MM.1S (cell line): ENCODE measurements around the gene NCOA1.
"Not testable (repeated sequence)": the region's sequence is repeated elsewhere in the genome, so short reads cannot be mapped to it uniquely, and the experiment has no call there.

Experiments used
- DNase-seq: peaks from one replicate; pipeline ENCODE4 v3.0.0-alpha.2; 2015
- H2AFZ ChIP-seq: fragments of 300-600 bp; sonication (generic); 2 replicates; pipeline ENCODE4 v1.6.0; 2016; ENCODE audit warnings: antibody characterized with exemption, low read length
- H3F3A ChIP-seq: fragments of 300-600 bp; sonication (generic); 2 replicates; pipeline ENCODE4 v1.6.1; 2016; ENCODE audit warnings: mild to moderate bottlenecking, antibody characterized with exemption, low read length, moderate library complexity, mixed read lengths; ENCODE audit not compliant: insufficient read depth
- H3K27ac ChIP-seq: fragments of 300-600 bp; sonication (generic); 2 replicates; pipeline ENCODE4 v1.5.1; 2016; ENCODE audit warnings: mild to moderate bottlenecking, low read length
- H3K27me3 ChIP-seq: fragments of 300-600 bp; sonication (generic); replicated peaks from 2 replicates; pipeline ENCODE4 v1.6.0; 2016; ENCODE audit warnings: low read length; ENCODE audit not compliant: insufficient read depth
- H3K36me3 ChIP-seq: fragments of 300-600 bp; sonication (generic); replicated peaks from 2 replicates; pipeline ENCODE4 v1.6.1; 2016; ENCODE audit warnings: mild to moderate bottlenecking, low read length, mixed read lengths; ENCODE audit not compliant: insufficient read depth
- H3K4me1 ChIP-seq: fragments of 300-600 bp; sonication (generic); 2 replicates; pipeline ENCODE4 v1.6.1; 2016; ENCODE audit warnings: low read length, mixed read lengths
- H3K4me2 ChIP-seq: fragments of 300-600 bp; sonication (generic); 2 replicates; pipeline ENCODE4 v1.6.0; 2016; ENCODE audit warnings: low read depth, low read length
- H3K4me3 ChIP-seq: fragments of 300-600 bp; sonication (generic); 2 replicates; pipeline ENCODE4 v1.5.1; 2016; ENCODE audit warnings: low read length, mixed read lengths
- H3K79me2 ChIP-seq: fragments of 300-600 bp; sonication (generic); 2 replicates; pipeline ENCODE4 v1.6.1; 2016; ENCODE audit warnings: mixed run types, low read length, mixed read lengths
- H3K9ac ChIP-seq: fragments of 300-600 bp; sonication (generic); 2 replicates; pipeline ENCODE4 v1.6.1; 2016; ENCODE audit warnings: low read length, mixed read lengths
- H3K9me2 ChIP-seq: fragments of 300-600 bp; sonication (generic); replicated peaks from 2 replicates; pipeline ENCODE4 v1.6.1; 2016; ENCODE audit warnings: mild to moderate bottlenecking, low read length, mixed read lengths; ENCODE audit not compliant: insufficient read depth
- H3K9me3 ChIP-seq: fragments of 300-600 bp; sonication (generic); replicated peaks from 2 replicates; pipeline ENCODE4 v1.6.1; 2016; ENCODE audit warnings: mild to moderate bottlenecking, low read length, mixed read lengths; ENCODE audit not compliant: insufficient read depth
- H4K20me1 ChIP-seq: fragments of 300-600 bp; sonication (generic); 2 replicates; pipeline ENCODE4 v1.6.1; 2016; ENCODE audit warnings: mild to moderate bottlenecking, low read length, moderate library complexity, mixed read lengths; ENCODE audit not compliant: insufficient read depth
- CTCF ChIP-seq: fragments of 300-600 bp; sonication (generic); IDR thresholded peaks from 2 replicates; pipeline ENCODE4 v1.5.1; 2016; ENCODE audit warnings: antibody characterized with exemption, low read length, mixed read lengths
- EZH2 ChIP-seq: fragments of 300-600 bp; sonication (generic); optimal IDR thresholded peaks from 2 replicates; pipeline ENCODE3; 2017; ENCODE audit warnings: low read depth, mild to moderate bottlenecking, antibody characterized with exemption, low read length, mixed read lengths
- EZH2phosphoT487 ChIP-seq: fragments of 300-600 bp; sonication (generic); IDR thresholded peaks from 2 replicates; pipeline ENCODE4 v1.6.1; 2018; ENCODE audit warnings: antibody characterized with exemption, low read length

NCOA1 gene

GRCh38 chr2:24466871-24467870, 23.9 kb upstream of the NCOA1 start:
- no peaks in the 10 kb centered on the region for H3K9me2 ChIP-seq
- H3K27ac ChIP-seq = no peak overlapping the region
- H4K20me1 ChIP-seq = no peaks in the 10 kb centered on the region
- H3K9me3 ChIP-seq = no peaks in the 10 kb centered on the region
- no peak overlapping the region for H2AFZ ChIP-seq
- no peaks in the 10 kb centered on the region for H3K36me3 ChIP-seq
- H3K4me3 ChIP-seq = no peak overlapping the region
- no peak overlapping the region for H3K9ac ChIP-seq
- H3K4me1 ChIP-seq = no peaks in the 10 kb centered on the region
- no peak overlapping the region for H3K4me2 ChIP-seq
- H3K27me3 ChIP-seq = no peaks in the 10 kb centered on the region
- TF ChIP-seq CTCF = no peak
- no peak for TF ChIP-seq EZH2
- TF ChIP-seq EZH2phosphoT487 = no peak
- no peak for DNase-seq
- H3K79me2 ChIP-seq = no peaks in the 10 kb centered on the region
- no peaks in the 10 kb centered on the region for H3F3A ChIP-seq

GRCh38 chr2:24468453-24468852, 22.6 kb upstream of the NCOA1 start:
- H3K4me1 ChIP-seq, H3K27me3 ChIP-seq, H3K36me3 ChIP-seq, H3F3A ChIP-seq, H3K79me2 ChIP-seq, H3K27ac ChIP-seq, H3K4me3 ChIP-seq, DNase-seq, H3K9me2 ChIP-seq, H2AFZ ChIP-seq, H4K20me1 ChIP-seq, H3K4me2 ChIP-seq, H3K9me3 ChIP-seq, H3K9ac ChIP-seq: not testable (repeated sequence)

DNA sequence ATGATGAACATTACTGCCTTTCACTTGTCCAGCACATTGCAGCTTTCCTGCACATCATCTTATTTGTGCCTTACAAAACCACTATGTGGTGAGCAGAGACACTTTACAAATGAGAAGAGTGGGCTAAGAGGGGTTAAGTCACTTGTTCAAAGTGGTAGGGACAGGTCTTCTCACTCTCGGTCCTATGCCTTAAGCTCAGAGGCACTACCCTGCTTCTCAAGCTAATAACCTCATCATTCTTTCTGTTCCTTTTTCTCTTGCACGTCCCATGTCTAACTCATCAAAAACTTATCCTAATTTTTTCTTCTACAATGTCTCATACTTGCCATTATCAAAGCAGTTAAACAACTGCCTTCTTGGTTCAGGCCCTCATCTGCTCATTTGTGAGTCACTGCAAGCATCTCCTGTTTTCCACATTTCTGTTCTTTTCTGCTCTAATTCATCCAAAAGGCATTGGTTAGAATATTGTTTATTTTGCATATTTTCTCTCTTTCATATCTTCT, 21.9 kb upstream of the NCOA1 start:
- Histone ChIP-seq H3K9me3 (no peaks in the 10 kb centered on the region), H4K20me1 (no peaks in the 10 kb centered on the region), H3K9me2 (no peaks in the 10 kb centered on the region), H2AFZ (no peak overlapping the region), H3K4me2 (no peak overlapping the region), H3K27ac (no peak overlapping the region), H3K4me1 (no peaks in the 10 kb centered on the region), H3K4me3 (no peak overlapping the region), H3K27me3 (no peaks in the 10 kb centered on the region), H3K79me2 (no peaks in the 10 kb centered on the region), H3F3A (no peaks in the 10 kb centered on the region), H3K36me3 (no peaks in the 10 kb centered on the region), H3K9ac (no peak overlapping the region)
- TF ChIP-seq EZH2 (no peak), EZH2phosphoT487 (no peak), CTCF (no peak)
- no peak for DNase-seq

- H4K20me1 ChIP-seq = no peaks in the 10 kb centered on the region
- no peaks in the 10 kb centered on the region for H3K36me3 ChIP-seq
- no peak overlapping the region for H3K9ac ChIP-seq
- H3F3A ChIP-seq = no peaks in the 10 kb centered on the region
- no peaks in the 10 kb centered on the region for H3K27me3 ChIP-seq
- H3K9me3 ChIP-seq = no peaks in the 10 kb centered on the region
- no peak overlapping the region for H3K27ac ChIP-seq
- H3K79me2 ChIP-seq = no peaks in the 10 kb centered on the region
- H3K4me3 ChIP-seq = no peak overlapping the region
- no peaks in the 10 kb centered on the region for H3K4me1 ChIP-seq
- no peak overlapping the region for H3K4me2 ChIP-seq
- H2AFZ ChIP-seq = no peak overlapping the region
- TF ChIP-seq EZH2 (no peak), EZH2phosphoT487 (no peak), CTCF (no peak)
- H3K9me2 ChIP-seq = no peaks in the 10 kb centered on the region
- DNase-seq = no peak
Observed at GRCh38 chr2:24471662-24472061, 19.4 kb upstream of the NCOA1 start.
